Ecto neural progenitor cell (in vitro differentiated cells): ENCODE data around the gene WDR83.
"Not testable (repeated sequence)": the region's sequence is repeated elsewhere in the genome, so short reads cannot be mapped to it uniquely, and the experiment has no call there.

ENCODE experiments used
- DNase-seq: peaks from one replicate; pipeline ENCODE4 v3.0.0-alpha.2; 2018; ENCODE audit warnings: low spot score

Gene WDR83, protein sequence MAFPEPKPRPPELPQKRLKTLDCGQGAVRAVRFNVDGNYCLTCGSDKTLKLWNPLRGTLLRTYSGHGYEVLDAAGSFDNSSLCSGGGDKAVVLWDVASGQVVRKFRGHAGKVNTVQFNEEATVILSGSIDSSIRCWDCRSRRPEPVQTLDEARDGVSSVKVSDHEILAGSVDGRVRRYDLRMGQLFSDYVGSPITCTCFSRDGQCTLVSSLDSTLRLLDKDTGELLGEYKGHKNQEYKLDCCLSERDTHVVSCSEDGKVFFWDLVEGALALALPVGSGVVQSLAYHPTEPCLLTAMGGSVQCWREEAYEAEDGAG

GRCh38 chr19:12666265-12667048, at the start of gene WDR83, which contains the start of gene MAN2B1:
WDR83 (plus strand) TSS chr19:12666807; CDS start chr19:12669791, 2,984 bp downstream.
MAN2B1 (minus strand) TSS chr19:12666742; CDS start chr19:12666701, 41 bp downstream.
- peak; percentile 90 for DNase-seq

DNA sequence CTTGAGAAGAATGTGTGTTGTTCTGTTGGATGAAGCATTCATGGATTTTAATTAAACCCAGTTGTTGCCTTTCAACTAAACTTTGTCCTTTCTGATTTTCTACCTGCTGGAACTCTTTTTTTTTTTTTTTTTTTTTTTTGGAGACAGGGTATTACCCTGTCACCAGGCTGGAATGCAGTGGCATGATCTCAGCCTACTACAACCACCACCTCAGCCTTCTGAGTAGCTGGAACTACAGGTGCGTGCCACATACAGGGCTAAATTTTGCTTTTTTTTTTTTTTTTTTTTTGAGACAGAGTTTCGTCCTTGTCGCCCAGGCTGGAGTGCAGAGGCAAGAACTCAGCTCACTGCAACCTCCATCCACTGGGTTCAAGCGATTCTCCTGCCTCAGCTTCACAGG, 49.0 kb upstream of the WDR83 start:
- DNase-seq = no peak

GRCh38 chr19:12621253-12622024, 45.2 kb upstream of the WDR83 start:
- not testable (repeated sequence) for DNase-seq

DNA sequence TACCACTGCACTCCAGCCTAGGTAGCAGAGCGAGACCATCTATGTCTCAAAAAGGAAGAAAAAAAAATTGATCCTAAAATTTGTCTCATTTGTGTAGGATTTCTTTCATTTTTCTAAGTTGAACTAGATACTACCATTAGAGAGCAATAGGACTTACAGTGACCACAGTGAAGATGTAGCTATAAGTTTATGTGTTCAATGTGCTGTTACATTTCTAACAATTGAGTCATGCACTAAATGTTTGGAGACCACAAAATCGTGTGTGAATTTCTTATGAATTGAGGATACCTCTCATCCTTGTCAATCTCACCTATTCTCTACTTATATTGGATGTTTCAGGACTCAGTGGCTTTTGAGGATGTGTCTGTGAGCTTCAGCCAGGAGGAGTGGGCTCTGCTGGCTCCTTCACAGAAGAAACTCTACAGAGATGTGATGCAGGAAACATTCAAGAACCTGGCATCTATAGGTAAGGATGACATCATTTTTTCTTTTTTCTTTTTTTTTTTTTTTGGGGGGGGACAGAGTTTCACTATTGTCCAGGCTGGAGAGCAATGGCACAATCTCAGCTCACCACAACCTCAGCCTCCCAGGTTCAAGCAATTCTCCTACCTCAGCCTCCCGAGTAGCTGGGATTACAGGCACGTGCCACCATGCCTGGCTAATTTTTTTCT, 43.1 kb upstream of the WDR83 start:
- no peak for DNase-seq

GRCh38 chr19:12626958-12627357, 39.6 kb upstream of the WDR83 start:
- no peak for DNase-seq

- no peak for DNase-seq
Measured at GRCh38 chr19:12628040-12629022, 38.3 kb upstream of the WDR83 start.

- no peak for DNase-seq
Measured at GRCh38 chr19:12629215-12629614, 37.4 kb upstream of the WDR83 start.

GRCh38 chr19:12636631-12637030, 30.0 kb upstream of the WDR83 start:
- DNase-seq = no peak

DNA sequence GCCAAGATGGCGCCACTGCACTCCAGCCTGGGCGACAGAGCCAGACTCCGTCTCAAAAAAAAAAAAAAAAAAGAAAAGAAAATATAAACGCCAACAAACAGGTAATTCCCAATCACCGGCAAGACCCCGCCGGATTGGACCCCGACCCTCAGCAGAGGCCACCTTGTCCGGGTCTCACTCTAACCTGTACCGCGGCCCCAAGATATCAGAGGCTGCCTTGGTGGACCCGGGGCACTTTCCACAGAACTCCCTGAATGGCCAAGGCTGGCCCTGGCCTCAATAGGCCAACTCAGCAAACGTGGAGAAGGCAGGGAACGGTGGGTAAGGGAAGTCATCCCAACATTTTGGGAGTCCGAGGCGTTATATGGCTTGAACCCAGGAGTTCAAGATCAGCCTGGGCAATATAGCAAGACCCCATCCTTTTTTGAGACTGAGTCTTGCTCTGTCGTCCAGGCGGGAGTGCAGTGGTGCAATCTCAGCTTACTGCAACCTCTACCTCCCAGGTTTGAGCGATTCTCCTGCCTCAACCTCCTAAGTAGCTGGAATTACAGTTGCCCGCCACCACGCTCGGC, 27.9 kb upstream of the WDR83 start:
- no peak for DNase-seq

DNA sequence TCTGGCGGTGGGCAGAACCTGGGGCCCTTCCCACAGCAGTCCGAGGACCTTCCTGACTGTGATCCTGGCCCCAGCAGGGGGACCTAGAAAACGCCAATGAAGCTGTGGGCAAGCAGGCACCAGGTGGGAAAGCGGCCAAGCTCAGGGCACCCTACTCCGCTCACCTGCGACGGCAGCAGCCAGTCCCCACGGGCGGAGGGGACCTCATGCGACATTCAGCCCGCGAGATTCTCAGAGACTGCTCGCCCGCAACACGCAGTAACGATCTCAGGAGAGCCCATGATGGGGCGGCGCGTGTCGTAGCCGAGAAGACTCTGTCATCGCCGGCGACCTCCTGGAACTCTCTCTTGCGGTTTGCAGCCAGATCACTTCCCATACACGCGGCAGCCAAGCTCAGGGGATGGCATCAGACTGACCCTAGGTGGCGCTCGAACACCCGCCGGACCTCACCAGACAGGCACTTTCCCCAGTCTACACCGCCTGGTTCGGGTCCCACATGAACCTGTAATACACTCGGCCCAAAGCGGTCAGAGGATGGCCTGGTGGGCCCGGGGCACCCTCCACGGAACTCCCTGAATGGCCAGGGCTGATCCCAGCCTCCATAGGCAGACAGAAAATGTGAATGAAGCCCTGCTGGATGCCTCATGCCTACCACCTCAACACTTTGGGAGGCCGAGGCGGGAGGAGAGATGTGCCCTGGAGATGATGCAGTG, 26.6 kb upstream of the WDR83 start:
- DNase-seq = peak; percentile 85

DNA sequence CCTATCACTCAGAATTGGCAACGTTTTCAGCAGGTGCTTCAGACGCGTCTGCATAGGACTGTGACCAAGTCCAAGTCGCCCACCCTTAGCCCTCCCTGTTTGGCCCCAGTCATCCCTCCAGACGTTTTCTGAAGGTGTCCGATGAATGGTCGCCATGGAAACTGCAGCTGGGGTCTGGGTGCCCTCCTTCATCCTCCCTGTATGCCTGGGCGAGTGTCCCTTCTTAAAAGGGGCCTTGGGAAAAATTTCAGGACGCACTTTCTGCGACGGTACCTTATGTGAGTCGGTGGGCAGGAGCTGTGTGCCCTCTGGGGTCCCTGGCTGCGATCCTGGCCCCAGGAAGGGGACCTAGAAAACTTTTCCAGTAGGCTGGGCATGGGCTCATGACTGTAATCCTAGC, 25.2 kb upstream of the WDR83 start:
- DNase-seq = no peak

DNA sequence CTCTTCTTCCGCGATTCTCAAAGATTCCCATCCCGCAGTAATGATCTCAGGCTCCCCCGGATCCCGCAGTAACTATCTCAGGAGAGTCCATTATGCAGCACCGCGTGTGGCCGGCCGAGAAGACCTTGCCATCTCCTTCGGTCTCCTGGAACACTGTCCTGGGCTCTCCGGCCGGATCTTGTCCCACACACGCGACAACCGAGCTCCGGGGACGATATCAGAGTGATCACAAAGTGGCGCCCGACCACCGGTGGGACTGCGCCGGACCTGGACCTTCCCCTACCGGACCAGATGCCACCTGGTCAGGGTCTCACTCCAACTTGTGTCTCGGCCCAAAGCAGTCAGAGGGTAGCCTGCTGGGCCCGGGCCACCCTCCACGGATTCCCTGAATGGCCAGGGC, 24.1 kb upstream of the WDR83 start:
- no peak for DNase-seq

DNA sequence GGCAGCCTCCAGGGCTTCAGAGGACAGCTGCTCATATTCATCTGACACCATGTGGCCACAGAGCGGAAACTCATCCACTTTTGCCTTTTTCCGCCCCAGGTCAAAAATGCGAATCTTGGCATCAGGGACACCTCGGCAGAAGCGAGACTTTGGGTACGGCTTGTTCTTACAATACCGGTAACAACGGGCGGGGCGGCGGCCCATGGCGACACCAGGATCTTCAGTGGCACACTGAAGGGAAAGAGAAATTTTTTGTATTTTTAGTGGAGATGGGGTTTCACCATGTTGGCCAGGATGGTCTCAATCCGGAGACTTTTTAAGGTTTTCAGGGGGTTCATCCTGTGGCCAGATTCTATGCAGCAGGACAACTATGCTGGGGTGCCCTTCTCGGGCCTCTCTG, 22.9 kb upstream of the WDR83 start:
- not testable (repeated sequence) for DNase-seq

DNA sequence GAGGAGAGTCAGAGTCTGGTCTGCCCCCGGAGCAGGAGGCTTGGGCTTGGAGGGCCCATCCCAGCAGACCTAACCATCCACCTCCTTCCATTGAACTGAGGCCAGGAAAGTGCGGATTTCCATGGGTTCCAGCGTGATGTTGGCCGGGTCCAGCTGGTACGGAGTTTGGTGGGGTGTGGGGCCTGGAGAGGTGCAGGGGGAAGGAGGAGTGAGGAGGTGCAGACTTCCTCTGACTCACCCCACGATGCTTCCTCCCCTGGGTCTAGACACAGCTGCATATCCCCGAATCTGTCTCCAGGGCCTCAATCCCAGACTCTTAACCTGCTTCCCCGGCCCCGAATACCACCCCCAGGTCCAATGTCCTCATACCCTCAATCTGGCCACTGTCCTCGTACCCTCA, 20.1 kb upstream of the WDR83 start:
- DNase-seq = no peak

DNA sequence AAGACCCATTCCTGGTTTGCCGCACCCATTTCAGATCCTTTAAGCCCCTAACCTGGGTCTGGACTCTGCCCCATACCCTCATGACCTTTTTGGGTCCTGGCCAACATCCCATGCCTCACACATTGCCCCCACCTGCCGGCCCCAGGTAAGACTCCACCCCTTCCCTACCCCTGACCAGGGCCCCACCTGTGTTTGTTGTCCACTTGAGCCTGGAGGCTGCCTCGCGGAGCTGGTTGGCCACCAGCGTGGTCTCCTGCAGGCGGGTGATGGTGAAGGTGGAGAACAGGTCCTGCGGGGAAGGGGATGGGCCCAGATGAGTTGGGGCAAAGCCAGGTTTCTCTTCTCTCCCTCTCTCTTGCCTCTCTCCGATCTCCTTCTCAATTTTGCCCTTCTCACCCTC, 19.6 kb upstream of the WDR83 start:
- no peak for DNase-seq

DNA sequence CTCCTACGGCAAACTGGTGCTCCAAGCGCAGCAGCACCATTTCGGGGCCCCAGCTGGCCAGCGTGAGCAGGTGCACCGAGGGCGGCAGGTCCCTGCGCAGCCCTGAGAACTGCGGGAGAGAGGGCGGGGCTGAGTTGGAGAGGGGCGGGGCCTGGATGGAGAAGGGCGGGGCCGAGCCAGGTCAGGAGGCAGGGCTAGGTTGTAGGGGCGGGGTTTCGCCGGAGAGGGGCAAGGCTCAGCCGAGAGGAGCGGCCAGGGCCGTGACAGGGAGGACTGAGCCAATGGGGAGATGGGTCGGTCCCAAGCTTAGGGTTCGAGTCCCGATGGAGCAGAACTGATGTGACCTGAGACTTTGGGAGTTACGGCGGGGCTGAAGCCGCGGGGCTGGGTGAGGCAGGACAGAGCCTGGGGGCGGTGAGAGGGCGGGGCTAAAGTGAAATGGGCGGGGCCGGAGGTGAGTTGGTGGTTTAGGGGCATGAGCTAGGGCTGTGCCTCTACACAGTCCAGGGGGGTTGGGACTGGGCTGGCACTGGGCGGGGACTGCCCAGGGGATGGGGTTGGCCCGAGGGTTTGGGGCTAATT, 19.0 kb upstream of the WDR83 start:
- DNase-seq = peak; percentile 79

DNA sequence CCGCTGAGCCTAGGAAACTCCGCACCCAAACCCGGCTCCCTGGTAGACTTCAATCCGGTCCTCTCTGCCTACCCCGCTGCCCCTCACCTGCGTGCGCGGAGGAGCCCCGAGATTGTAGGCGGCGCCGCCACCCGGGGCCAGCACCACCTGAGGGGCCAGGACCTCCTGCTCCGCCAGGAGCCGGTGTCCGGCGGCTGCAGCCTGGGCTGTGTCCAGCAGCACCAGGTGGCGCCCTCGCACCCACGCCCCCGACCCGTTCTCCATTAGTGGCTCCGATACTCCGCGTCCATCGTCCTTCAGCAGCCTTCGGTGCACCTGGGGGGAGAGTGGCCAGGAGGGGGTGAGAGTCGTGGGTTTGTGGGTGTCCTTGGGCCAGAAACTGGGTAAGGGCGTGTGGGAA, 18.5 kb upstream of the WDR83 start:
- DNase-seq = no peak

DNA sequence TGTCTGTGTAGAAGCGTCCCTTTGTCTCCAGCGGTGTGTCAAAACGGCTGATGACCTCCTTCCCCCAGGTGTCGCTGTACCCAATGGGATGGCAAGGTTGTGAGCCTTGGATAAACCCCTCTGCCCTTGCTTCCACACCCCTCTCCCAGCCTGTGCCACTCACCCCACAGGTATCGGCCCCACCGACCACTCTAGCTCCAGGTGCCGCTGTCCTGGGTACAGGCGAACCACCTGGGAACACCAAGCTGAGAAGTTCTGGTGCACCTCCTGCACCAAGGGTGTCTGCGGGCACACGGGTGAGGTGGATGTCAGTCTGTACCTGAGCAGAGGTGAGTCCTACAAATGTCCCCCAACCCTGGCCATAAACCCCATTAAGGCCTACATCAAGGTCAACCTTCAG, 16.7 kb upstream of the WDR83 start:
- DNase-seq = no peak

GRCh38 chr19:12652219-12652618, 14.4 kb upstream of the WDR83 start:
- DNase-seq = no peak
